Measurements from ENCODE around the gene PLK5.

The PLK5 gene

DNA sequence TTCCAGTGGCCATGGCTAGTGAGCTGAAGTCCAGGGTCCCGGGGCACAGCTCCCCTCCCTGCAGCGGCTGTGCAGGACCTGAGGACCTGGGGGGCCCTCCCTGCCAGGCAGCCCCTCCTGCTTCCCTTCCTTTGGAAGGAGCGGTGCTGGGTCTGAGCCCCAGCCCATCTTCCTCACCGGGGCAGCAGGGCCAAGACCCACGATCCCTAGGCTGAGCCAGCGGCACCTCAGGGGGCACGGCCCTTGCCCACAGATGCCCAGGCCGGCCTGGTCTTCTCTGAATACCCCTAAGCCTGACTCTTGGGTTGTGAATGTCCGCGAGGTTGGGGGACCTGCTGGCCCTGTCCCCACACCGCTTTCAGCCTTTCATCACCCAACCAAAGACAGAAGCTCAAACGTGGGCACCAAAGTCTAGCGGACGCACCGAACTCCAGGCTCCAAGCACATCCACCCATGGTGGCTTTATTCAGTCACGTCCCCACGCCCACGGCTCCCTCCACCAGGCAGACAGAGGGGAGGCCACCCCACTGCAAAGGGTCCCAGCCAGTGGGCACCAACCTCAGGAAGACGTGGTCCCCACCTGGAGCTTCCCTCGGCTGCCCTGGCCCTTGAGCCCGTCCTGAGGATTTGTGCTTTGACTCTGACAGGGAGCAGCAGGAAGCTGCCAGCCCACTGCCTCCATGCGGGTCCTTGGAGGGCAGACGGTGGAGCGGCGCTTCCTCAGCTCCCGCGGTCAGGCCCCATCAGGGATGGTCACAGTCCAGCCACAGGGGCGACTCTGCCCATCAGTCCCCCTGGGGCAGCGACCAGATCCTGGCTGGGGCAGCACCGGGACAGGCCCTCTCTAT lies 52.6 kb downstream of the PLK5 start:
- DNase-seq (ENCODE audit: low read depth in 1 of 2, low spot score in 1 of 2), result no peak

DNA sequence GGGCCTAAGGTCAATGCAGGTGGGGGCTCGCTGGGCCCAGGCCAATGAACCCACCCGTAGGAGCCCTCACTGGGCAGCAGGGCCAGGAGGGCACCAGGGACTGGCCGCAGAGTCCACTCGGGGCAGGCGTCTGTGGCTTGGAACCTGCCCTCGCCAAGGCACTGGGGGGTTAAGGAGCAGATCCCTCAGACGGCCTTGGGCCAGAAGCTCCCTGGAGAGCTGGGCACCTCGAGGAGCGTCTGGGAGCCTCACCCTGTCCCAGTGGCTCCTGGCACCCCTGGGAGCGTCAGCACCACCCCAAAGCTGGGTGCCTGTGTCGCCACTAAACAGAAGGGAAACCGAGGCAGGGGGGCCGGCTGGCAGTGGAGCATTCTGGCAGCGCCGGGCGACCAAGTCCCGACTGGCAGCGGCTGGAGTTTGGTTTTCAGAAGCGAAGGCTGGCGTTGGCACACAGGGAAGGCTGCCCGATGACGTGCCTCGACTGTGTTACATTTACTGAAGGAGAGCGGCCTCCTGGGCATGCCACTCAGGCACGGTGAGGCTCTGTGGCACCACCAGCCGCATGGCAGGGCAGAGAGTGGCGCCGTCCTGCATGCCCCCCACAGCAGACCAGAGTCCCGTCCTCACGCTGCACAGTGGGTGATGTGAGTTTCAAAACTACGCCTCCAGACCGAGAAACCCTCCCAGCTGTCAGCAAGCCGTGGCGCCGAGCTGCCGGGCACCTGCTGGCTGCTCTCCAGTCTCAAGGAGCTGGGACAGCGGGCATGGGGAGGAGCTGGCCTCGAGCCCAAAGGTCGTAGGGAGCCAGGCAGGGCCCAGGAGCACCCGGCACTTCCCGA lies 53.4 kb downstream of the PLK5 start:
- DNase-seq (ENCODE audit: low read depth in 1 of 2, low spot score in 1 of 2), result no peak

DNA sequence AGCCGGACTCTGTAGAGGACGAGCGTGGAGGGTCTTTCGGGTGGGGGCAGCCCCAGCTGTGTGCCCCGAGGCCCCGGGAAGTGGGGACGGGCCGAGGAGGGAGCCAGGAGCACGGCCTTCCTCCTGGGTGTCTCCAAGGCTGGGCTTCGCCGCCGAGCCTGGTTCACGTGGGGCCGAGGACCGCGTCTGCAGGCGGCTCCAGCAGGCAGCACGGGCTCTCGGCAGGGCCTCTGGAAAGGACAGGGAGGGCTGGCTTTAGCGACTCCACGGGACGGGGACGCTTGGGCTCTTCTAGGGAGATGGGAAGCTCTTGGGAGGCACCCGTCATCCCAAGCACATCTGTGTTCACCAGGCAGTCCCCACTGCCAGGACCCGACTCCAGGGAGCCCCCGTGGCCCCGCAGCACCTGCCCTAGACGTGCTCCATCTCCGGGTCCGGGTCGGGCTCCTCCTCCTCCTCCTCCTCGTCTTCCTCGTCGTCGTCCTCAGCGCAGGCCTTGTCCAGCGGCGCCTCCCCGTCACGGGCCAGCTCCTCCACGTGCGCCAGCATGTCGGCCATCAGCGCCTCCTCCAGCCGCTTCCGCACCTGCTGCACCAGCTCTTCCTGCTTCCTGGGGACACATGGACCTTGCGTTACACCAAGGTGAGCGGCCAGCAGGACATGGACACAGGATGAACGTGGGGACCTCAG lies 54.2 kb downstream of the PLK5 start:
- no peak for DNase-seq (ENCODE audit: low read depth in 1 of 2, low spot score in 1 of 2)

DNA sequence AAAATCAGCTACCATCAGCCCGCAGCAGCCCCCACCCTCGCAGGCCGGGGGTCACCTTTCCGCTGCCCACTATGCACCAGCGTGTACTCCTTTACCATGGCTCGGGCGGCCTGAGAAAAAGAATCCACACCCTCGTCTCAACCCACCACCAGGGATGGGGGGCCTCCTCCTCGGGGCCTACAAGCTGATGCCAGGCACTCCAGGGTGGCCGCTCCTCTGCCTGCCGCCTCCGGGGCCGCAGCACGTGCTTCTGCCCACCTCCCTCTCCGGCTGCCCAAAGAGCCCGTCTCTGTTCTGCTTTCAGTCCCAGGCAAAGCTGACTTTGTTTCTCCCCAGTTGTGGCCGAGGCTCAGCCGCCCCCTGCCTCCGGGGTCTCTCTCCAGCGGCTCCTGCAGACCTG lies 55.3 kb downstream of the PLK5 start:
- no peak for DNase-seq (ENCODE audit: low read depth in 1 of 2, low spot score in 1 of 2)

DNA sequence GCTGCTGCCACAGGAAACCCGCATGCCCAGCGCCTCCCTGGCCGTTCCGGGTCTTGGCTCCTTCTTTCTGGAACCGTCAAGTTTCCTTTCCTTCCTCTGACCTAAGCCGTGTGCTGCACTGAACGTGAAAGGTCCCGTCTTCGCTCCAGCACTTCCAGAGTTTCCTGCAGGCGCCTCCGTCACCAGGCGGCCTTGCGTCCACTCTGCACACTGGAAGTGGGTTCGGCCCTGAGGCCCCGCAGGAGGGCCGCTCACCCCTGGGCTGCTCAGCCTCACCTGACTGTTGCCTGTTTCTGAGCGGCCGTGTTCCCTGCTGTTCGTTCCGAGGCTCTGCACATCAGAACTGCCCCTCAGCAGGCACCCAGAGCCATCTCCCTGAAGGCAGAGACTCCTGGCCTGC lies 56.5 kb downstream of the PLK5 start:
- no peak for DNase-seq (ENCODE audit: low read depth in 1 of 2, low spot score in 1 of 2)

DNA sequence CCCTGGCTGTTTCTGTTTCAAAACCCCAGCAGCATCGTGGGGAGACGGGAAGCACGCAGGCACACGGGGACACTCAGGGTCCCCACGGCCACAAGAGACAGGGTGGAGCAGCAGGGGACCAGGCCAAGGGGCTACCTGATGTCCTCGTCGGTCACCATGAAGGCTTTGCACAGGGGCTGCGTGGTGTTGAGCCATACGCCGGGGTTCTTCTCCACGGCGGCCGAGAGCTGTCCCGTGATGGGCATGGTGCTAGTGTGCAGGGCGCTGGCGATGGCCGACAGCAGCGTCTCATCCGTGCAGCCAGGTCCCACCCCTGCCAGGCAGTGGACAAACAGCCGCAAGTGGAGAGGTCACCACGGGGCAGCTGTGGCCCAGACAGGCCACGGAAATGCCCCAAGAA lies 57.1 kb downstream of the PLK5 start:
- DNase-seq (ENCODE audit: low read depth in 1 of 2, low spot score in 1 of 2), result no peak

DNA sequence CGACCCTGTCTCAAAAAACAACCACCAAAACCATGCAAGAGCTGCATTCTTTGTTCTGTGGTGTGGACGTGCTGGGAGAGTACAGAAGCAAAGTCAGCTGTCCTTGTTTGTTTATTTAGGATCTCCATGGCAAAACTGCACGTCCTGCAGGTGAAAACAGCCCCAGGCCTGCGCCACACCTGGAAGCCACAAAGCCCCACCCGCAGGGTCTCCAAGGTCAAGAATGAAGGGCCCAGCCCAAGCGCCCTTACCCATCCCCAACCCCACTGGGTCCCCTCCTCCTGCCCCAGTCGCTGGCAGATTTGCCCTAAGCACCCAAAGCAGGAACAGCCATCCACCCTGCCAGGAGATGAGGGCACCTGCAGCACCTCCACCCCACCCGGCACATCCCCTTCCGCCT lies 58.3 kb downstream of the PLK5 start:
- no peak for DNase-seq (ENCODE audit: low read depth in 1 of 2, low spot score in 1 of 2)

DNA sequence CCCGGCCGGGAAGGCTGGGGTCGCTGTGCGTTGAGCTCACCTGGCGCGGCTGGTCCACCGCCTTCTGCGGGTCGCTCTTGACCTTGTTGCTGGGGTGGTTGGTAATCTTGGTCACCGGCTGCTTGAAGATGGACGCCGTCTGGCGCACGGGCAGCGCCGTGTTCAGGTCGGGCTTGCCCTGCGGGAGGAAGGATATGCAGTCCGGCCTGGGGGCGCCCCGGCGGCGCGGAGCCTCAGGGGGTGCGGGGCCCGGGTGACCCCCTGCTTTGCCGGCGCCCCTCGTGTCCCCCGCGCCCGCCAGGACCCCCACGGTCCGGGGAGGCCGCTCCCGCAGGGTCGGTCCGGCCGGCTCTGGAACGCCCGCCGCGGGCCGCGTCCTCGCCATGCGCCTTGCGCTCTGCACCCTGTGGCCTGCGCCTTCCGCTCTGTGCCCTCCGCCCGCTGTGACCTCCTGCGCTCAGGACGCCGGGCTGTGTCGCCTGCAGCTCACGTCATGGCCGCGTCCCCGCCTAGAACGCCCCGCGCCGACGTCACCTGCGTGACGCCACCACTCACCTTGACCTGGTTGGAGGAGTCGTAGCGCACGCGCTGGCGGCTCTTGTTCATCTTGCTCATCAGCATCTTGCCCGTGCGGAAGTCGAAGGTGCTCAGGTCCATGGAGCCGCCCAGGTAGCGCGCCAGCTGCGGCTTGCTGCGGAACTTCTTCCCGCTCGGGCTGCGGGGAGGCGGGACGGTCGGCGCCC lies 60.8 kb downstream of the PLK5 start:
- no peak for DNase-seq (ENCODE audit: low read depth in 1 of 2, low spot score in 1 of 2)

DNA sequence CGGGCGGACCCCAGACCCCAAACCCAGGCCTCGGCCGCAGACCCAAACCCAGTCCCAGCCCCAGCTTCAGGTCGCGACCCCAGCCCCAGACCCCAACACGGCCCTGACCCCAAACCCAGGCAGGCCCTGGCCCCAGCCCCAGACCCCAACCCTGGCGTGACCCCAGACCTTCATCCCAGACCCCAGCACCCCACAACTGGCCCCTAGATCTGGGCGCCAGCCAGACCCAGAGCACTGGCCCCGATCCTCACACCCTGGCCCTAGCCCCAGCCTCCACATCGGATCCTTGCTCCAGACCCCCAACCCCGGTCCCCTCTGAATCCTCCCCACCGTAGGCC lies 61.3 kb downstream of the PLK5 start:
- no peak for DNase-seq (ENCODE audit: low read depth in 1 of 2, low spot score in 1 of 2)
